NCI-H1105 (cell line): Measurements from ENCODE around the gene ADRA2B.

Experiments
- DNase-seq: peaks from one replicate; lab custom pipeline; 2025; lab: John Stamatoyannopoulos, UW

The ADRA2B gene

GRCh38 chr2:96116879-96117533, 635 bp upstream of the ADRA2B start:
- no peak for DNase-seq

- no peak for DNase-seq
Observed at GRCh38 chr2:96115631-96116423, 544 bp downstream of the ADRA2B start.

GRCh38 chr2:96114903-96115581, 1.3 kb downstream of the ADRA2B start:
- DNase-seq: no peak

GRCh38 chr2:96114546-96114902, 1.8 kb downstream of the ADRA2B start:
- no peak for DNase-seq

- DNase-seq: no peak
Observed at GRCh38 chr2:96113951-96114350, 2.4 kb downstream of the ADRA2B start.

GRCh38 chr2:96113367-96113677, 3.0 kb downstream of the ADRA2B start:
- DNase-seq: no peak

- DNase-seq: no peak
Observed at GRCh38 chr2:96112501-96113366, 3.6 kb downstream of the ADRA2B start.

- no peak for DNase-seq
Observed at GRCh38 chr2:96111823-96112500, 4.4 kb downstream of the ADRA2B start.

- no peak for DNase-seq
Observed at GRCh38 chr2:96111257-96111640, 5.1 kb downstream of the ADRA2B start.

- no peak for DNase-seq
Observed at GRCh38 chr2:96110621-96111256, 5.6 kb downstream of the ADRA2B start.

- DNase-seq: no peak
Observed at GRCh38 chr2:96109931-96110511, 6.3 kb downstream of the ADRA2B start.

GRCh38 chr2:96109361-96109680, 7.0 kb downstream of the ADRA2B start:
- no peak for DNase-seq

GRCh38 chr2:96108541-96109360, 7.6 kb downstream of the ADRA2B start:
- DNase-seq: no peak

GRCh38 chr2:96108151-96108540, 8.2 kb downstream of the ADRA2B start:
- DNase-seq: no peak

- DNase-seq: no peak
Observed at GRCh38 chr2:96107708-96108065, 8.7 kb downstream of the ADRA2B start.

GRCh38 chr2:96106991-96107707, 9.2 kb downstream of the ADRA2B start:
- DNase-seq: no peak

GRCh38 chr2:96105994-96106715, 10.2 kb downstream of the ADRA2B start:
- no peak for DNase-seq

- no peak for DNase-seq
Observed at GRCh38 chr2:96105152-96105915, 11.0 kb downstream of the ADRA2B start.
